OCI-LY3 (cell line): Measurements from ENCODE around the gene TMSB15C.

Experiments used
- H2AFZ ChIP-seq: fragments of 200-600, 300-600 bp; shearing (Covaris generic); 2 replicates; pipeline ENCODE4 v1.6.0; 2014; ENCODE audit warnings: antibody characterized with exemption, low read depth, low read length
- H3K27ac ChIP-seq: fragments of 200-600, 300-600 bp; sonication (generic); 2 replicates; pipeline ENCODE4 v1.5.1; 2014; ENCODE audit warnings: mild to moderate bottlenecking, low read length, moderate library complexity, mixed read lengths
- H3K27me3 ChIP-seq: fragments of 200-600, 300-600 bp; sonication (generic); 2 replicates; pipeline ENCODE4 v1.6.1; 2014; ENCODE audit warnings: low read depth, low read length, mixed read lengths
- H3K36me3 ChIP-seq: fragments of 200-600, 300-600 bp; sonication (generic); replicated peaks from 2 replicates; pipeline ENCODE3; 2014; ENCODE audit warnings: low read depth, low read length, mixed read lengths
- H3K4me1 ChIP-seq: fragments of 300-600, 200-600 bp; sonication (generic); 2 replicates; pipeline ENCODE4 v1.6.1; 2014; ENCODE audit warnings: low read length, mixed read lengths
- H3K4me2 ChIP-seq: fragments of 200-600, 300-600 bp; sonication (generic); 2 replicates; pipeline ENCODE4 v1.6.1; 2014; ENCODE audit warnings: low read length, mixed read lengths
- H3K4me3 ChIP-seq: fragments of 300-600, 200-600 bp; sonication (generic); 2 replicates; pipeline ENCODE4 v1.5.1; 2014; ENCODE audit warnings: antibody characterized with exemption, mild to moderate bottlenecking, low read length, moderate library complexity
- H3K79me2 ChIP-seq: fragments of 300-600, 200-600 bp; shearing (Covaris generic); 2 replicates; pipeline ENCODE4 v1.6.1; 2014; ENCODE audit warnings: mild to moderate bottlenecking, low read length, mixed read lengths
- H3K9ac ChIP-seq: fragments of 300-600, 200-600 bp; shearing (Covaris generic); 2 replicates; pipeline ENCODE4 v1.6.0; 2014; ENCODE audit warnings: mild to moderate bottlenecking, low read length, moderate library complexity
- H3K9me3 ChIP-seq: fragments of 200-600, 300-600 bp; shearing (Covaris generic); 2 replicates; pipeline ENCODE4 v1.6.1; 2014; ENCODE audit warnings: low read length, mixed read lengths; ENCODE audit not compliant: insufficient read depth
- H4K20me1 ChIP-seq: fragments of 200-600, 300-600 bp; sonication (generic); 2 replicates; pipeline ENCODE4 v1.6.1; 2016; ENCODE audit warnings: low read length, mixed read lengths; ENCODE audit not compliant: insufficient read depth
- CTCF ChIP-seq: fragments of 200-600, 300-600 bp; sonication (generic); IDR thresholded peaks from 2 replicates; pipeline ENCODE4 v1.5.1; 2014; ENCODE audit warnings: antibody characterized with exemption, low read length, low read depth
- EZH2phosphoT487 ChIP-seq: fragments of 200-600 bp; shearing (Covaris generic); IDR thresholded peaks from 2 replicates; pipeline ENCODE4 v1.6.1; 2018; ENCODE audit warnings: antibody characterized with exemption, mixed run types, low read depth

TMSB15C gene

GRCh38 chrX:104039689-104040505, 36.1 kb downstream of the TMSB15C start, which contains the start of gene H2BW2:
Gene H2BW2, plus strand, starts transcription at chrX:104039956. Its CDS starts 39 bp downstream, at chrX:104039995.
- Histone ChIP-seq H3K9me3 (no peaks in the 10 kb centered on the region), H3K79me2 (no peaks in the 10 kb centered on the region), H3K9ac (no peak within 1 kb of the TSS), H3K4me3 (no peak within 1 kb of the TSS), H2AFZ (no peak within 1 kb of the TSS), H4K20me1 (no peaks in the 10 kb centered on the region), H3K27ac (no peak within 1 kb of the TSS), H3K36me3 (no peaks in the 10 kb centered on the region), H3K4me2 (no peak within 1 kb of the TSS), H3K27me3 (no peaks in the 10 kb centered on the region), H3K4me1 (no peaks in the 10 kb centered on the region)
- TF ChIP-seq EZH2phosphoT487, result no peak
- TF ChIP-seq CTCF, result no peak
